NB4 (cell line): ENCODE data around the gene GPRC5A.

Experiments used
- MYC ChIP-seq: IDR thresholded peaks from 2 replicates; pipeline ENCODE4 v1.6.1; 2011; ENCODE audit warnings: low read depth, low read length
- POLR2A ChIP-seq: IDR thresholded peaks from 2 replicates; pipeline ENCODE4 v1.6.1; 2011; ENCODE audit warnings: mild to moderate bottlenecking; ENCODE audit not compliant: insufficient read length; ENCODE audit errors: extremely low read depth
- TF ChIP-seq, protein P1 (sequence below): IDR thresholded peaks from one replicate; pipeline ENCODE4 v1.5.1; 2012; ENCODE audit warnings: low read depth, low read length
- TF ChIP-seq, protein P2 (sequence below): IDR thresholded peaks from 2 replicates; pipeline ENCODE4 v1.6.1; 2011; ENCODE audit warnings: low read depth, low read length

DNA sequence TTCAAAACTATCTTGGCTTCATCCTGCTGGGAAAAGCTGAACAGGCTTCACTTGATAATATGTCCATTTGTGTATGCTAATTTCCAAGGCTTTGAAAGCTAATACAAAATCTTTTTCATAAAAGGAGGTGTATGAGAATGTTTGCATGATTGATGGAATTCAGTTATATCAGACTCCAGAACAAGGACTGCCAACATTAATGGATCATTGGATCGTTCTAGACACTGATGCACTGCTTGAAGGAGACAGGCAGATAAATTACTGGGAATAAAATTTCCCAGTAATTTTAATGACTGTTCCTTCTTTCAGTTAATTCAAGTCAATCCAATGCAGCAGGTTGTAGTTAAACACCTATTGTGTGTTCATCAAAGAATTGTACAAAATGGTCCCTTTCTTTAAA is 60.1 kb downstream of the GPRC5A start:
- TF ChIP-seq, protein P1, sequence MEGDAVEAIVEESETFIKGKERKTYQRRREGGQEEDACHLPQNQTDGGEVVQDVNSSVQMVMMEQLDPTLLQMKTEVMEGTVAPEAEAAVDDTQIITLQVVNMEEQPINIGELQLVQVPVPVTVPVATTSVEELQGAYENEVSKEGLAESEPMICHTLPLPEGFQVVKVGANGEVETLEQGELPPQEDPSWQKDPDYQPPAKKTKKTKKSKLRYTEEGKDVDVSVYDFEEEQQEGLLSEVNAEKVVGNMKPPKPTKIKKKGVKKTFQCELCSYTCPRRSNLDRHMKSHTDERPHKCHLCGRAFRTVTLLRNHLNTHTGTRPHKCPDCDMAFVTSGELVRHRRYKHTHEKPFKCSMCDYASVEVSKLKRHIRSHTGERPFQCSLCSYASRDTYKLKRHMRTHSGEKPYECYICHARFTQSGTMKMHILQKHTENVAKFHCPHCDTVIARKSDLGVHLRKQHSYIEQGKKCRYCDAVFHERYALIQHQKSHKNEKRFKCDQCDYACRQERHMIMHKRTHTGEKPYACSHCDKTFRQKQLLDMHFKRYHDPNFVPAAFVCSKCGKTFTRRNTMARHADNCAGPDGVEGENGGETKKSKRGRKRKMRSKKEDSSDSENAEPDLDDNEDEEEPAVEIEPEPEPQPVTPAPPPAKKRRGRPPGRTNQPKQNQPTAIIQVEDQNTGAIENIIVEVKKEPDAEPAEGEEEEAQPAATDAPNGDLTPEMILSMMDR: no peak
- TF ChIP-seq POLR2A (no peak), MYC (no peak)
- TF ChIP-seq, protein P2, sequence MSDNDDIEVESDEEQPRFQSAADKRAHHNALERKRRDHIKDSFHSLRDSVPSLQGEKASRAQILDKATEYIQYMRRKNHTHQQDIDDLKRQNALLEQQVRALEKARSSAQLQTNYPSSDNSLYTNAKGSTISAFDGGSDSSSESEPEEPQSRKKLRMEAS: no peak
